Right lobe of liver (tissue), 6 donors: ENCODE results near the gene FXYD6. TPM values are rescaled to one million over a fixed set of nuclear protein-coding genes. Genes with fewer than 3 reads are reported as not detected.
A peak's percentile ranks its signal among the peaks of the same experiment; 100 is the strongest.

Experiments
- ATAC-seq, 4 donors: fragments of 200-7000 bp; cut with Tn5 transposase; one replicate each; pipeline ENCODE4 v1.9.1; 2020; ENCODE audit warnings: mild to moderate bottlenecking in 4 of 4, moderate library complexity in 4 of 4
- DNase-seq, 3 donors: peaks; one replicate each; pipeline ENCODE4 v3.0.0-alpha.2; 2020
- H3K27ac ChIP-seq, 3 donors: fragments of 200-600 bp; one replicate each; pipeline ENCODE4 v1.8.0; 2022
- H3K27me3 ChIP-seq, 2 donors: fragments of 200-600 bp; one replicate each; pipeline ENCODE4 v1.8.0; 2022
- H3K36me3 ChIP-seq, 4 donors: fragments of 200-600 bp; sonication (generic) in 1 of 4; one replicate each; pipeline versions ENCODE4 v1.5.1 to v1.8.0; 2017 to 2022; ENCODE audit warnings: control low read depth in 1 of 4
- H3K4me1 ChIP-seq, 4 donors: fragments of 200-600 bp; sonication (generic) in 1 of 4; one replicate each; pipeline versions ENCODE4 v1.5.1 to v1.8.0; 2017 to 2022; ENCODE audit warnings: control low read depth in 1 of 4
- H3K4me3 ChIP-seq, 3 donors: fragments of 200-600 bp; one replicate each; pipeline ENCODE4 v1.8.0; 2022
- H3K9me3 ChIP-seq, 4 donors: fragments of 200-600 bp; sonication (generic) in 1 of 4; one replicate each; pipeline versions ENCODE4 v1.5.1 to v1.8.0; 2017 to 2022; ENCODE audit warnings: control low read depth in 1 of 4
- CTCF ChIP-seq, 4 donors: fragments of 200-600 bp in 3 of 4; fragments of 450-650 bp in 1 of 4; IDR thresholded peaks; one replicate each; pipeline versions ENCODE4 v1.5.1 to v1.8.0; 2016 to 2022; ENCODE audit warnings: antibody characterized with exemption in 4 of 4, mild to moderate bottlenecking in 2 of 4
- POLR2A ChIP-seq: fragments of 450-650 bp; IDR thresholded peaks from one replicate; pipeline ENCODE4 v1.6.1; 2017; ENCODE audit warnings: antibody characterized with exemption, mild to moderate bottlenecking
- WGBS: methylation state at CpG from one replicate; pipeline ENCODE4 v1.1.6; 2018; ENCODE audit warnings: low coverage, low lambda C conversion rate; ENCODE audit not compliant: insufficient coverage; ENCODE audit errors: missing lambda C conversion rate; 5-methylcytosine and 5-hydroxymethylcytosine counted together
- intact Hi-C, 2 donors: fragments of 100-400 bp; cut with DNase I; formaldehyde crosslinking; loops; one replicate each; pipeline versions ENCODE4 v1.11.2 to v1.14.1; 2022
- total RNA-seq, 6 experiments: library from RNA; depleted of rRNA in 2 of 6; stranded (reverse); fragments of >200 nt in 2 of 6; fragmentation: NEBNext Ultra II Directional in 3 of 6; extraction: Animal tissue kit (Norgen Biotek cat#: 25700) in 3 of 6; gene quantifications; one replicate each; pipeline versions ENCODE4 v1.1.0 to v1.2.4, GENCODE V29; 2016 to 2023
- donor health status: DM: no; HTN: yes; CAD: no.
- donor health status: DM: no; HTN: no; CAD: no.
- donor health status: DM: no; HTN: no; CAD: no.
- donor health status: DM: no; HTN: yes; CAD: no.
- donor health status: DM: no; HTN: yes; CAD: no.

FXYD6 gene
- total RNA-seq, 6 experiments from 2014 or later = 4.9 to 14.4 (median 8.9) TPM

DNA sequence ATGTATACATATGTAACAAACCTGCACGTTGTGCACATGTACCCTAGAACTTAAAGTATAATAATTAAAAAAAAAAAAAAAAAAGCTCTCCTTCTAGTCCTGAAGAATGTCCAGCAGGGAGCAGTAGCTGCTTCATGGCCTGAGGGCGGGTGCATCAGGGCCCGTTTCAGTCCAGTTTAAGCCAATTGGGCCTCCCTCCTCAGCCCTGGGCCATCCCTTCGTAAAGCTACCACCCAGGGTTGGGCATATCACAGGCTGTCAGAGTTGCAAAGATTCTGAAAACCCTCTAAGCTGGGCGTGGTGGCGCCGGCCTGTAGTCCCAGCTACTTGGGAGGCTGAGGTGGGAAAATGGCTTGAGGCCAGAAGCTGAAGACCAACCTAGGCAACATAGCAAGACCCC lies 47.3 kb upstream of the FXYD6 start:
- DNase-seq = no peak
- H3K9me3 ChIP-seq = no peaks in the 10 kb centered on the region
- WGBS = 87% methylated on average over 3 of the region's 7 CpGs

GRCh38 chr11:117923275-117923674 lies 46.8 kb upstream of the FXYD6 start:
- H3K36me3 ChIP-seq = no peaks in the 10 kb centered on the region
- H3K9me3 ChIP-seq = no peaks in the 10 kb centered on the region
- intact Hi-C loops = no loop called here
- whole genome bisulfite sequencing = 100% methylated on average over 2 of the region's 4 CpGs
- ATAC-seq (no peak), DNase-seq (no peak)
- H3K4me1 ChIP-seq = no peaks in the 10 kb centered on the region
- H3K27me3 ChIP-seq = no peaks in the 10 kb centered on the region
- H3K4me3 ChIP-seq = no peak overlapping the region
- H3K27ac ChIP-seq = no peak overlapping the region
- TF ChIP-seq CTCF (IDR thresholded peaks at IDR 0.05) (no peak), POLR2A (no peak)

More for the DNA sequence above, 47.3 kb upstream of the FXYD6 start:
- intact Hi-C loops = no loop called here
- H3K4me3 ChIP-seq = no peak overlapping the region
- no peaks in the 10 kb centered on the region for H3K27me3 ChIP-seq
- no peak overlapping the region for H3K27ac ChIP-seq
- no peak for ATAC-seq
- no peaks in the 10 kb centered on the region for H3K36me3 ChIP-seq
- H3K4me1 ChIP-seq = no peaks in the 10 kb centered on the region
- no peak for TF ChIP-seq POLR2A
- TF ChIP-seq CTCF (IDR thresholded peaks at IDR 0.05) = no peak

- H3K4me3 ChIP-seq = no peak overlapping the region
- no peaks in the 10 kb centered on the region for H3K36me3 ChIP-seq
- H3K27ac ChIP-seq = no peak overlapping the region
- 100% methylated on average over 1 of the region's 5 CpGs for WGBS
- intact Hi-C loops = no loop called here
- H3K27me3 ChIP-seq = no peaks in the 10 kb centered on the region
- no peaks in the 10 kb centered on the region for H3K9me3 ChIP-seq
- DNase-seq = no peak
- ATAC-seq = no peak
- TF ChIP-seq CTCF (IDR thresholded peaks at IDR 0.05) (no peak), POLR2A (no peak)
- no peaks in the 10 kb centered on the region for H3K4me1 ChIP-seq
Measured at GRCh38 chr11:117921893-117922292, 45.4 kb upstream of the FXYD6 start.

GRCh38 chr11:117921456-117921855 lies 45.0 kb upstream of the FXYD6 start:
- TF ChIP-seq CTCF (IDR thresholded peaks at IDR 0.05) (no peak), POLR2A (no peak)
- ATAC-seq = no peak
- Histone ChIP-seq H3K4me1 (no peaks in the 10 kb centered on the region), H3K27ac (no peak overlapping the region), H3K4me3 (no peak overlapping the region), H3K9me3 (no peaks in the 10 kb centered on the region), H3K27me3 (no peaks in the 10 kb centered on the region), H3K36me3 (no peaks in the 10 kb centered on the region)
- intact Hi-C loops = no loop called here
- no CpG with 5 or more reads among the region's 2 CpGs for WGBS
- no peak for DNase-seq

GRCh38 chr11:117919781-117920221 lies 43.3 kb upstream of the FXYD6 start:
- 50% methylated on average over 2 of the region's 4 CpGs for WGBS
- H3K36me3 ChIP-seq = no peaks in the 10 kb centered on the region
- peak in 1 of 3 donors; percentile 23 for DNase-seq
- no peaks in the 10 kb centered on the region for H3K27me3 ChIP-seq
- ATAC-seq = no peak
- TF ChIP-seq CTCF (IDR thresholded peaks at IDR 0.05) = no peak
- no peak for TF ChIP-seq POLR2A
- no peaks in the 10 kb centered on the region for H3K4me1 ChIP-seq
- H3K27ac ChIP-seq = no peak overlapping the region
- H3K4me3 ChIP-seq = no peak overlapping the region
- H3K9me3 ChIP-seq = no peaks in the 10 kb centered on the region
- intact Hi-C loops = no loop called here
